OCI-LY7 (cell line): Measurements from ENCODE around the gene EHD2. TPM values are rescaled to one million over a fixed set of nuclear protein-coding genes. Genes with fewer than 3 reads are reported as not detected.

Source experiments
- BruUV-seq: library from RNA; stranded (reverse); fragments of 400-500 nt; replicated peaks from 2 replicates; lab custom pipeline; 2021; lab: Mats Ljungman, UMichigan
- CTCF ChIA-PET: fragments of 300-600 bp; sonication (Branson Sonifier 250); formaldehyde crosslinking; loops from one replicate; lab custom pipeline; 2022; ENCODE audit warnings: antibody characterized with exemption; ENCODE audit not compliant: unreplicated experiment; lab: Charles Lee
- POLR2A ChIA-PET: fragments of 300-600 bp; sonication (Branson Sonifier 250); formaldehyde crosslinking; loops from one replicate; lab custom pipeline; 2022; ENCODE audit warnings: antibody characterized with exemption; lab: Charles Lee
- DNase-seq: peaks from one replicate; pipeline ENCODE4 v3.0.0-alpha.2; 2015; ENCODE audit warnings: low spot score
- H2AFZ ChIP-seq: fragments of 200-600 bp; sonication (generic), shearing (Covaris generic); 2 replicates; pipeline ENCODE4 v1.6.1; 2014; ENCODE audit warnings: mild to moderate bottlenecking, antibody characterized with exemption, low read length, moderate library complexity
- H3K27ac ChIP-seq: fragments of 200-600 bp; sonication (generic); 2 replicates; pipeline ENCODE4 v1.5.1; 2014; ENCODE audit warnings: mixed run types, low read depth, mild to moderate bottlenecking, moderate library complexity, low read length, inconsistent platforms; ENCODE audit not compliant: poor library complexity, severe bottlenecking
- H3K36me3 ChIP-seq: fragments of 200-600 bp; sonication (generic); 2 replicates; pipeline ENCODE4 v1.6.1; 2014; ENCODE audit warnings: mild to moderate bottlenecking, antibody characterized with exemption, low read length, moderate library complexity, mixed read lengths; ENCODE audit not compliant: insufficient read depth
- H3K4me1 ChIP-seq: fragments of 200-600 bp; sonication (generic); 2 replicates; pipeline ENCODE4 v1.5.1; 2014; ENCODE audit warnings: mild to moderate bottlenecking, low read length; ENCODE audit not compliant: insufficient read depth, poor library complexity, severe bottlenecking
- H3K4me2 ChIP-seq: fragments of 200-600 bp; sonication (generic); 2 replicates; pipeline ENCODE4 v1.6.1; 2014; ENCODE audit warnings: mild to moderate bottlenecking, low read length
- H3K4me3 ChIP-seq: fragments of 200-600 bp; sonication (generic); 2 replicates; pipeline ENCODE4 v1.5.1; 2014; ENCODE audit warnings: mild to moderate bottlenecking, low read depth, low read length; ENCODE audit not compliant: poor library complexity, severe bottlenecking
- H3K79me2 ChIP-seq: fragments of 200-600 bp; sonication (generic); 2 replicates; pipeline ENCODE4 v1.6.1; 2016; ENCODE audit warnings: low read depth, mild to moderate bottlenecking, low read length, moderate library complexity, mixed read lengths; ENCODE audit not compliant: insufficient read depth
- H3K9me2 ChIP-seq: fragments of 200-600 bp; sonication (generic); 2 replicates; pipeline ENCODE4 v1.6.1; 2016; ENCODE audit warnings: mild to moderate bottlenecking, low read length, mixed read lengths; ENCODE audit not compliant: insufficient read depth
- H3K9me3 ChIP-seq: fragments of 200-600 bp; sonication (generic); 2 replicates; pipeline ENCODE4 v1.6.1; 2014; ENCODE audit warnings: mild to moderate bottlenecking, mixed run types, low read length, mixed read lengths
- H4K20me1 ChIP-seq: fragments of 200-600 bp; sonication (generic); 2 replicates; pipeline ENCODE4 v1.6.1; 2014; ENCODE audit warnings: mild to moderate bottlenecking, antibody characterized with exemption, low read length, moderate library complexity, mixed read lengths; ENCODE audit not compliant: insufficient read depth
- CTCF ChIP-seq: fragments of 200-600 bp; sonication (generic); conservative IDR thresholded peaks from 2 replicates; pipeline ENCODE4 v1.5.1; 2014; ENCODE audit warnings: mild to moderate bottlenecking, antibody characterized with exemption, low read length, moderate library complexity, mixed read lengths
- EZH2phosphoT487 ChIP-seq: fragments of 200-600 bp; sonication (generic); IDR thresholded peaks from 2 replicates; pipeline ENCODE4 v1.6.1; 2018; ENCODE audit warnings: low read depth, borderline replicate concordance, mild to moderate bottlenecking, mixed run types, antibody characterized with exemption, low read length, moderate library complexity, mixed read lengths
- intact Hi-C: fragments of 100-400 bp; cut with micrococcal nuclease; formaldehyde crosslinking; loops from one replicate; pipeline ENCODE4 v1.10.0; 2022; ENCODE audit not compliant: unreplicated experiment
- total RNA-seq, 2 experiments: library from RNA; depleted of rRNA in 1 of 2; stranded (reverse); fragments of >200 nt in 1 of 2; shearing (Covaris generic) in 1 of 2; gene quantifications; 2 replicates each; pipeline ENCODE4 v1.2.3, GENCODE V29; 2014 to 2022

Gene EHD2
- total RNA-seq, 2 experiments from 2014 or later = not detected

GRCh38 chr19:47754206-47755064, 41.2 kb downstream of the EHD2 start:
- ChIA-PET POLR2A (no interaction called here), CTCF (no interaction called here)
- no peak overlapping the region for H3K27ac ChIP-seq
- no peak overlapping the region for H3K4me2 ChIP-seq
- 0 out of 2 replicates have a peak, but pooled peaks cover 4% of the 10 kb centered on the region for H3K79me2 ChIP-seq
- H3K36me3 ChIP-seq = peaks cover 97% of the 10 kb centered on the region
- H4K20me1 ChIP-seq = no peaks in the 10 kb centered on the region
- H3K4me3 ChIP-seq = no peak overlapping the region
- intact Hi-C loops = no loop called here
- H3K9me2 ChIP-seq = no peaks in the 10 kb centered on the region
- H3K4me1 ChIP-seq = peaks cover 6% of the 10 kb centered on the region
- no peaks in the 10 kb centered on the region for H3K9me3 ChIP-seq
- no TSS peak for BruUV-seq
- H2AFZ ChIP-seq = no peak overlapping the region
- DNase-seq = no peak
- TF ChIP-seq CTCF (no peak), EZH2phosphoT487 (no peak)

- Histone ChIP-seq H3K27ac (no peak overlapping the region), H3K4me2 (no peak overlapping the region), H3K4me1 (no peaks in the 10 kb centered on the region), H3K9me2 (no peaks in the 10 kb centered on the region), H2AFZ (no peak overlapping the region), H4K20me1 (no peaks in the 10 kb centered on the region), H3K4me3 (no peak overlapping the region), H3K36me3 (peaks cover 90% of the 10 kb centered on the region), H3K9me3 (no peaks in the 10 kb centered on the region), H3K79me2 (no peaks in the 10 kb centered on the region)
- BruUV-seq = no TSS peak
- intact Hi-C loops = no loop called here
- no peak for DNase-seq
- CTCF ChIA-PET = no interaction called here
- POLR2A ChIA-PET = no interaction called here
- TF ChIP-seq EZH2phosphoT487 (no peak), CTCF (no peak)
Observed at GRCh38 chr19:47755065-47755761, 42.0 kb downstream of the EHD2 start.
